ENCODE measurements around the gene TMTC3.

TMTC3 gene

DNA sequence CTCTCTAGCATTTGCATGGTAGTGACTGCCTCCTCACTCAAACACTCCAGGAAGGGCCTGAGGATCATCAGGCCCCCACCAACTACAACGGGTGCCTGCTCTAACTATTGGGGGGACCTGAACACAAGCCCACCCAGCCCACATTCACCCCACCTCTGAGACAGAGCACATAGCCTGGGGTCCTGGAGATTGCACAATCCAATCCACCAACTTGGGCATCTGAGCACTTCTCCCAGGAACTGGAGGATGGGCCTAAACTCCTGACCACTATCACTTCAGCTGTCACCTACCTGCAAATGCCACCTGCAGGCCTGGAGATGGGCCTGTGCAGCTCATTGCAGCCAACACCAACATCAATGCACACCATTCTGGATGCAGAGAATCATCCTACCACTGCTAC lies 66.6 kb downstream of the TMTC3 start:
- TF ChIP-seq, protein P1, sequence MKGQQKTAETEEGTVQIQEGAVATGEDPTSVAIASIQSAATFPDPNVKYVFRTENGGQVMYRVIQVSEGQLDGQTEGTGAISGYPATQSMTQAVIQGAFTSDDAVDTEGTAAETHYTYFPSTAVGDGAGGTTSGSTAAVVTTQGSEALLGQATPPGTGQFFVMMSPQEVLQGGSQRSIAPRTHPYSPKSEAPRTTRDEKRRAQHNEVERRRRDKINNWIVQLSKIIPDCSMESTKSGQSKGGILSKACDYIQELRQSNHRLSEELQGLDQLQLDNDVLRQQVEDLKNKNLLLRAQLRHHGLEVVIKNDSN (IDR thresholded peaks at IDR 0.05) = no peak
- TF ChIP-seq RAD21 (IDR thresholded peaks at IDR 0.05; ENCODE audit: low read depth) = no peak
- TF ChIP-seq TEAD4 (IDR thresholded peaks at IDR 0.05) = no peak
- TF ChIP-seq FOXM1 (IDR thresholded peaks at IDR 0.05; ENCODE audit: borderline replicate concordance, low read depth) = no peak
- TF ChIP-seq EGR1 (IDR thresholded peaks at IDR 0.05) = no peak
- no peak for TF ChIP-seq CEBPB (IDR thresholded peaks at IDR 0.05)
- TF ChIP-seq, protein P2, sequence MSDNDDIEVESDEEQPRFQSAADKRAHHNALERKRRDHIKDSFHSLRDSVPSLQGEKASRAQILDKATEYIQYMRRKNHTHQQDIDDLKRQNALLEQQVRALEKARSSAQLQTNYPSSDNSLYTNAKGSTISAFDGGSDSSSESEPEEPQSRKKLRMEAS (IDR thresholded peaks at IDR 0.05) = no peak
- no peak for TF ChIP-seq EP300 (IDR thresholded peaks at IDR 0.05; ENCODE audit: borderline replicate concordance)

DNA sequence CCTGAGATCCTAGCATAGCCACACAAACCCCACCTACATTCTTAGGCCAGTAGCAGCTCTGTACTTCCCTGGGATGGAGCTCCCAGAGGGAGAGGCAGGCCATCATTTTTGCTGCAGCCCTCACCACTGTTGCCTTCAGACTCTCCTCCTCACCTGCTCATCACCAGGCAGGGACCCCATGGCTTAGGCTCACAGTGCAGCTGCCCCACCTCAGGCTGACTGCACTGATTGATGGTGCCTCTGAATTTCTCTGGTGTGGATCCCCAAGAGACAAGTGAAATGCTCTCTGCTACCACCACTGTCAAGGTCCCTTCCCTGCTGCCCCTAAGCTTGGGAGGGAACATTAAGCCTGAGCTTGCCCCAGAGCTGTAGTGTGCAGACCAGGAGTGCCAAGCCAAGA lies 76.2 kb downstream of the TMTC3 start:
- TF ChIP-seq, protein P1 (IDR thresholded peaks at IDR 0.05) = no peak
- TF ChIP-seq FOXM1 (IDR thresholded peaks at IDR 0.05; ENCODE audit: borderline replicate concordance, low read depth) (no peak), CEBPB (IDR thresholded peaks at IDR 0.05) (no peak), EP300 (IDR thresholded peaks at IDR 0.05; ENCODE audit: borderline replicate concordance) (no peak), TCF12 (IDR thresholded peaks at IDR 0.05; ENCODE audit: low read depth) (no peak), NFIC (IDR thresholded peaks at IDR 0.05) (no peak), ZBTB7A (IDR thresholded peaks at IDR 0.05; ENCODE audit: low read depth) (no peak), RAD21 (IDR thresholded peaks at IDR 0.05; ENCODE audit: low read depth) (no peak)

DNA sequence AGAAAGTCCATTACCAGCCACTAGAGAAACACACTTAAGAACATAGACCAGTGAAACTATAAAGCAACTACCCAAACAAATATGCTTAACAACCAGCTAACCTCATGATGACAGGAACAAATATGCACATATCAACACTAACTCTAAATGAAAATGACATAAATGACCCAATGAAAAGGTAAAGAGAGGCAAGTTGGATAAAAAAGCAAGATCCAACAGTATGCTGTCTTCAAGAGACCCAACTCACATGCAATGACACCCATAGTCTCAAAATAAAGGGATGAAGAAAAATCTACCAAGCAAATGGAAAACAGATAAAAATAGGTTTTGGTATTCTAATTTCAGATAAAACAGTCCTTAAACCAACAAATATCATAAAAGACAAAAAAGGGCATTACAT lies 77.8 kb downstream of the TMTC3 start:
- TF ChIP-seq TAF1 (IDR thresholded peaks at IDR 0.05; ENCODE audit: low read depth) (no peak), ZBTB7A (IDR thresholded peaks at IDR 0.05; ENCODE audit: low read depth) (no peak), TCF12 (IDR thresholded peaks at IDR 0.05; ENCODE audit: low read depth) (no peak), NFIC (IDR thresholded peaks at IDR 0.05) (no peak), RAD21 (IDR thresholded peaks at IDR 0.05; ENCODE audit: low read depth) (no peak), EGR1 (IDR thresholded peaks at IDR 0.05) (no peak), YY1 (IDR thresholded peaks at IDR 0.05; ENCODE audit: low read depth) (no peak), TEAD4 (IDR thresholded peaks at IDR 0.05) (no peak), EP300 (IDR thresholded peaks at IDR 0.05; ENCODE audit: borderline replicate concordance) (no peak), FOXM1 (IDR thresholded peaks at IDR 0.05; ENCODE audit: borderline replicate concordance, low read depth) (no peak), CEBPB (IDR thresholded peaks at IDR 0.05) (no peak), CREB1 (IDR thresholded peaks at IDR 0.05; ENCODE audit: low read depth) (no peak)
- TF ChIP-seq, protein P3, sequence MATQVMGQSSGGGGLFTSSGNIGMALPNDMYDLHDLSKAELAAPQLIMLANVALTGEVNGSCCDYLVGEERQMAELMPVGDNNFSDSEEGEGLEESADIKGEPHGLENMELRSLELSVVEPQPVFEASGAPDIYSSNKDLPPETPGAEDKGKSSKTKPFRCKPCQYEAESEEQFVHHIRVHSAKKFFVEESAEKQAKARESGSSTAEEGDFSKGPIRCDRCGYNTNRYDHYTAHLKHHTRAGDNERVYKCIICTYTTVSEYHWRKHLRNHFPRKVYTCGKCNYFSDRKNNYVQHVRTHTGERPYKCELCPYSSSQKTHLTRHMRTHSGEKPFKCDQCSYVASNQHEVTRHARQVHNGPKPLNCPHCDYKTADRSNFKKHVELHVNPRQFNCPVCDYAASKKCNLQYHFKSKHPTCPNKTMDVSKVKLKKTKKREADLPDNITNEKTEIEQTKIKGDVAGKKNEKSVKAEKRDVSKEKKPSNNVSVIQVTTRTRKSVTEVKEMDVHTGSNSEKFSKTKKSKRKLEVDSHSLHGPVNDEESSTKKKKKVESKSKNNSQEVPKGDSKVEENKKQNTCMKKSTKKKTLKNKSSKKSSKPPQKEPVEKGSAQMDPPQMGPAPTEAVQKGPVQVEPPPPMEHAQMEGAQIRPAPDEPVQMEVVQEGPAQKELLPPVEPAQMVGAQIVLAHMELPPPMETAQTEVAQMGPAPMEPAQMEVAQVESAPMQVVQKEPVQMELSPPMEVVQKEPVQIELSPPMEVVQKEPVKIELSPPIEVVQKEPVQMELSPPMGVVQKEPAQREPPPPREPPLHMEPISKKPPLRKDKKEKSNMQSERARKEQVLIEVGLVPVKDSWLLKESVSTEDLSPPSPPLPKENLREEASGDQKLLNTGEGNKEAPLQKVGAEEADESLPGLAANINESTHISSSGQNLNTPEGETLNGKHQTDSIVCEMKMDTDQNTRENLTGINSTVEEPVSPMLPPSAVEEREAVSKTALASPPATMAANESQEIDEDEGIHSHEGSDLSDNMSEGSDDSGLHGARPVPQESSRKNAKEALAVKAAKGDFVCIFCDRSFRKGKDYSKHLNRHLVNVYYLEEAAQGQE (IDR thresholded peaks at IDR 0.05; ENCODE audit: low read depth) = no peak
- TF ChIP-seq, protein P1 (IDR thresholded peaks at IDR 0.05) = no peak
- TF ChIP-seq, protein P2 (IDR thresholded peaks at IDR 0.05) = no peak

DNA sequence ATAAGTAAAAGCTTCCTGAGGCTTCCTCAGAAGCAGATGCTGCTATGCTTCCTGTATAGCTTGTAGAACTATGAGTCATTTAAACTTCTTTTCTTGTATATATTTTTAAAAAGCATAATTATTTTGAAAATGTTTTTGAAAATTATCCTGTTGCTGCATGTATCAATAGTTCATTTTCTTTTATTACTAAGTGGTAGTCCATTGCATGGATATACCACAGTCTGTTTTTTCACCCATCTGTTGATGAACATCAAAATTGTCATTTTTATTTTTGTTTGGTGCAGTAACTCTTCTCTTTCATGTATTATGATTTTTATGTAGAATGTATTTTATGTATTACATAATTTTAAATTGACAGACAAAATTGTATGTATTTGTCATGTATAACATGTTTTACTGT lies 81.4 kb downstream of the TMTC3 start:
- TF ChIP-seq, protein P2 (IDR thresholded peaks at IDR 0.05) = no peak
- TF ChIP-seq TEAD4 (IDR thresholded peaks at IDR 0.05) (no peak), FOXM1 (IDR thresholded peaks at IDR 0.05; ENCODE audit: borderline replicate concordance, low read depth) (no peak), TCF12 (IDR thresholded peaks at IDR 0.05; ENCODE audit: low read depth) (no peak), CEBPB (IDR thresholded peaks at IDR 0.05) (no peak), EGR1 (IDR thresholded peaks at IDR 0.05) (no peak), RAD21 (IDR thresholded peaks at IDR 0.05; ENCODE audit: low read depth) (no peak), TAF1 (IDR thresholded peaks at IDR 0.05; ENCODE audit: low read depth) (no peak), ZBTB7A (IDR thresholded peaks at IDR 0.05; ENCODE audit: low read depth) (no peak), CREB1 (IDR thresholded peaks at IDR 0.05; ENCODE audit: low read depth) (no peak), YY1 (IDR thresholded peaks at IDR 0.05; ENCODE audit: low read depth) (no peak), EP300 (IDR thresholded peaks at IDR 0.05; ENCODE audit: borderline replicate concordance) (no peak), NFIC (IDR thresholded peaks at IDR 0.05) (no peak)
- TF ChIP-seq, protein P1 (IDR thresholded peaks at IDR 0.05) = no peak
- TF ChIP-seq, protein P3 (IDR thresholded peaks at IDR 0.05; ENCODE audit: low read depth) = no peak

DNA sequence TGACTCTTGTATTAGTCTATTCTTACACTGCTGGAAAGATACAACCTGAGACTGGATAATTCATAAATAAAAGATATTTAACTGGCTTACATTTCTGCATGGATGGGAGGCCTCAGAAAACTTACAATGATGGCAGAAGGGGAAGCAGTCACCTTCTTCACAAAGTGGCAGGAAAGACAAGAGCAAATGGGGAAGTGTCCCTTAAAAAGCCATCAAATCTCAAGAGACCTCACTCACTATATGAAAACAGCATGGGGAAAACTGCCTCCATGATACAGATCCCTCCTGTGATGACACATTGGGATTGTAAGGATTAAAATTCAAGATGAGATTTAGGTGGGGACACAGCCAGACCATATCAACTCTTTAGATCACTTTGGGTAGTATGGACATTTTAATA lies 83.7 kb downstream of the TMTC3 start:
- TF ChIP-seq TCF12 (IDR thresholded peaks at IDR 0.05; ENCODE audit: low read depth) = no peak
- no peak for TF ChIP-seq EGR1 (IDR thresholded peaks at IDR 0.05)
- TF ChIP-seq YY1 (IDR thresholded peaks at IDR 0.05; ENCODE audit: low read depth) = no peak
- TF ChIP-seq, protein P2 (IDR thresholded peaks at IDR 0.05) = no peak
